Gastroesophageal sphincter (tissue), 4 donors: Measurements from ENCODE around the gene CPED1. TPM values are rescaled to one million over a fixed set of nuclear protein-coding genes. Genes with fewer than 3 reads are reported as not detected.

Source experiments
- ATAC-seq: fragments of 150-250 bp; one replicate; pipeline ENCODE4 v1.9.1; 2016; ENCODE audit warnings: mild to moderate bottlenecking, moderate library complexity
- H3K27ac ChIP-seq, 4 donors: fragments of 200-600 bp; sonication (generic) in 3 of 4; 1 replicate in 3 of 4; 2 replicates in 1 of 4; pipeline ENCODE4 v1.5.1; 2016 to 2019
- H3K27me3 ChIP-seq: fragments of 200-600 bp; sonication (generic); one replicate; pipeline ENCODE4 v1.5.1; 2019
- H3K36me3 ChIP-seq, 2 donors: fragments of 200-600 bp; sonication (generic); one replicate each; pipeline ENCODE4 v1.5.1; 2019; ENCODE audit warnings: control low read depth in 1 of 2
- H3K4me1 ChIP-seq, 3 donors: fragments of 200-600 bp; sonication (generic); 1 replicate in 2 of 3; 2 replicates in 1 of 3; pipeline ENCODE4 v1.5.1; 2016 to 2019; ENCODE audit warnings: control low read depth in 2 of 3
- H3K4me3 ChIP-seq, 2 donors: fragments of 200-600 bp; sonication (generic); one replicate each; pipeline ENCODE4 v1.5.1; 2019; ENCODE audit warnings: mild to moderate bottlenecking in 1 of 2, moderate library complexity in 1 of 2
- H3K9me3 ChIP-seq, 3 donors: fragments of 200-600 bp; sonication (generic); one replicate each; pipeline ENCODE4 v1.5.1; 2017 to 2019; ENCODE audit warnings: control low read depth in 2 of 3
- EP300 ChIP-seq: sonication (generic); formaldehyde crosslinking; IDR thresholded peaks from one replicate; pipeline ENCODE4 v1.6.1; 2017; ENCODE audit warnings: antibody characterized with exemption, mild to moderate bottlenecking
- POLR2A ChIP-seq, 2 donors: fragments of 450-650 bp; IDR thresholded peaks; one replicate each; pipeline ENCODE4 v1.6.1; 2017; ENCODE audit warnings: antibody characterized with exemption in 2 of 2, mild to moderate bottlenecking in 2 of 2, moderate library complexity in 1 of 2
- POLR2AphosphoS5 ChIP-seq: sonication (generic); formaldehyde crosslinking; IDR thresholded peaks from one replicate; pipeline ENCODE4 v1.6.1; 2017; ENCODE audit warnings: antibody characterized with exemption
- WGBS, 2 donors: methylation state at CpG; one replicate each; pipeline ENCODE4 v1.1.5; 2018; ENCODE audit warnings: low coverage in 1 of 2; 5-methylcytosine and 5-hydroxymethylcytosine counted together
- total RNA-seq, 4 donors: library from RNA; depleted of rRNA; stranded (reverse); fragments of >200 nt; gene quantifications; one replicate each; pipeline ENCODE4 v1.1.0, GENCODE V29; 2016
- TF ChIP-seq, protein P1 (sequence below), 4 experiments: fragments of 200-600 bp in 2 of 4; fragments of 450-650 bp in 2 of 4; sonication (generic) in 1 of 4; IDR thresholded peaks; one replicate each; pipeline ENCODE4 v1.5.1; 2017 to 2019; ENCODE audit warnings: antibody characterized with exemption in 4 of 4, mild to moderate bottlenecking in 2 of 4, moderate library complexity in 2 of 4

Gene CPED1
- total RNA-seq, 4 donors from 2014 or later = 35.1 to 97.7 (median 60.5) TPM

DNA sequence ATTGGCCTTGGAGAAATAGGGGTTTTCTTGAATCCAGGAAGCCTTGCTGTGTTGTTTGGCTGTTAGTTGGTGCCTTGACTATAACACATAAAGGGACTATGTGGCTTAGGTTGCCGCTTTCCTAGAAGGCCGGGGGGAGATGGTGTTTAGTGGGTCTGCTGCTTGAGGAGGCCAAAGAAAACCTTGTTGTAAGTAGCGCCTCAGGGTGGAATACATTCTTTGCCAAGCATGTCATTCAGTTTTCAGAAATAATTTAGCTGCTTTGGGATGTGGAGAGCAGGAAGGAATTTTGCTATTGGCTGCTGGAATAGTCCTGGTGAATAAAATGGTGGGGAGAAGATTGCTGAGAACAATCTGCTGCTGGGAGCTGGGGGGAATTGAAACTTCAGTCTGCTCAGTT is 207.4 kb downstream of the CPED1 start:
- 50 to 57% methylated on average over 2 to 3 of the region's 3 CpGs for whole genome bisulfite sequencing, 2 donors
- Histone ChIP-seq H3K27ac (no peak overlapping the region), H3K4me1 (no peaks in the 10 kb centered on the region)

DNA sequence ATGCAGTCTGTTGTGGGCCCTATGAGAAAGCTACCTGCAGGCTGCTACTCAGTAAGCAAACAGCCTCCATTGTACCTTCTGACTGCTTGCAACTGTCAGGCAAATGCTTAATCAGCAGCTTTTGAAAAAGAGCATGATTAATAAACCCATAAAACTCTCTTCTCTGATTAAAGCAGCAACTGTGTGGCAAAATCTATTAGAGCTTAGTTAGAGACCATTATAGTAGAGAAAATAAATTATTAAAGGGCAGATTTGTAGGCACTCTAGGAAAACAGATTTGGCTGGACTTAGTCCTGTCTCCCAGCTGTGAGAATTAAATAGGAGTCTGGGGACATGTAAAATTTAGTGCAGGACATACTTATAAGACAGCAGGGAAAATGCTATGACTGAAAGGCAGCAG is 207.8 kb downstream of the CPED1 start:
- H3K4me3 ChIP-seq = no peak overlapping the region
- no peak for TF ChIP-seq POLR2A (IDR thresholded peaks at IDR 0.05)
- TF ChIP-seq, protein P1, sequence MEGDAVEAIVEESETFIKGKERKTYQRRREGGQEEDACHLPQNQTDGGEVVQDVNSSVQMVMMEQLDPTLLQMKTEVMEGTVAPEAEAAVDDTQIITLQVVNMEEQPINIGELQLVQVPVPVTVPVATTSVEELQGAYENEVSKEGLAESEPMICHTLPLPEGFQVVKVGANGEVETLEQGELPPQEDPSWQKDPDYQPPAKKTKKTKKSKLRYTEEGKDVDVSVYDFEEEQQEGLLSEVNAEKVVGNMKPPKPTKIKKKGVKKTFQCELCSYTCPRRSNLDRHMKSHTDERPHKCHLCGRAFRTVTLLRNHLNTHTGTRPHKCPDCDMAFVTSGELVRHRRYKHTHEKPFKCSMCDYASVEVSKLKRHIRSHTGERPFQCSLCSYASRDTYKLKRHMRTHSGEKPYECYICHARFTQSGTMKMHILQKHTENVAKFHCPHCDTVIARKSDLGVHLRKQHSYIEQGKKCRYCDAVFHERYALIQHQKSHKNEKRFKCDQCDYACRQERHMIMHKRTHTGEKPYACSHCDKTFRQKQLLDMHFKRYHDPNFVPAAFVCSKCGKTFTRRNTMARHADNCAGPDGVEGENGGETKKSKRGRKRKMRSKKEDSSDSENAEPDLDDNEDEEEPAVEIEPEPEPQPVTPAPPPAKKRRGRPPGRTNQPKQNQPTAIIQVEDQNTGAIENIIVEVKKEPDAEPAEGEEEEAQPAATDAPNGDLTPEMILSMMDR (IDR thresholded peaks at IDR 0.05) = no peak
- no peak for TF ChIP-seq EP300
- TF ChIP-seq POLR2AphosphoS5 = no peak
- H3K9me3 ChIP-seq = no peaks in the 10 kb centered on the region
- no peaks in the 10 kb centered on the region for H3K4me1 ChIP-seq
- no peak for ATAC-seq
- no peaks in the 10 kb centered on the region for H3K27me3 ChIP-seq
- H3K36me3 ChIP-seq = no peaks in the 10 kb centered on the region
- H3K27ac ChIP-seq = no peak overlapping the region

More for the DNA sequence above, 207.4 kb downstream of the CPED1 start:
- H3K36me3 ChIP-seq = no peaks in the 10 kb centered on the region
- H3K27me3 ChIP-seq = no peaks in the 10 kb centered on the region
- no peaks in the 10 kb centered on the region for H3K9me3 ChIP-seq
- no peak overlapping the region for H3K4me3 ChIP-seq
- TF ChIP-seq, protein P1 (IDR thresholded peaks at IDR 0.05) = no peak
- TF ChIP-seq EP300 = no peak
- TF ChIP-seq POLR2AphosphoS5 = no peak
- no peak for TF ChIP-seq POLR2A (IDR thresholded peaks at IDR 0.05)
- ATAC-seq = no peak

DNA sequence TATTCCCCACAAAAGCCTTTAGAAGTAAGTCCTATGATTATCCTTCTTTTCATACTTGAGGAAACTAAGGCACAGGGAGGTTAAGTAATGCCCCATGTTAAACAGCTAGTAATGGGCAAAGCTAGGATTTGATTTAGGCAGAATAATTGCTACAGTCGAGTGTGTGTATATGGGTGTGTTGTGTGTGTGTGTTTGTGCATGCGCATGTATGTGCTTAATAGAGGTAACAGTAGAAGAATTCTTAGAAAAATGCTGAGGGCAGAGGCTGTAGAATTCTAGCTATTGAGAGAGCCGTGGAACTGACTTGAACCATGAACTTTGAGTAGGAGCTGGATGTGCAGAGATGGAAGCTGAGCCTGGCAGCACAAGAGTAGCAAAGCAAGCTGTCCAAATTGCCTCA is 208.9 kb downstream of the CPED1 start:
- H3K4me1 ChIP-seq = no peaks in the 10 kb centered on the region
- TF ChIP-seq POLR2A (IDR thresholded peaks at IDR 0.05) (no peak), EP300 (no peak), POLR2AphosphoS5 (no peak)
- TF ChIP-seq, protein P1 (IDR thresholded peaks at IDR 0.05) = no peak
- H3K27me3 ChIP-seq = no peaks in the 10 kb centered on the region
- 93 to 100% methylated on average over 2 to 3 of the region's 3 CpGs for WGBS, 2 donors
- H3K4me3 ChIP-seq = no peak overlapping the region
- H3K27ac ChIP-seq = no peak overlapping the region
- ATAC-seq = no peak
- no peaks in the 10 kb centered on the region for H3K36me3 ChIP-seq
- H3K9me3 ChIP-seq = no peaks in the 10 kb centered on the region

DNA sequence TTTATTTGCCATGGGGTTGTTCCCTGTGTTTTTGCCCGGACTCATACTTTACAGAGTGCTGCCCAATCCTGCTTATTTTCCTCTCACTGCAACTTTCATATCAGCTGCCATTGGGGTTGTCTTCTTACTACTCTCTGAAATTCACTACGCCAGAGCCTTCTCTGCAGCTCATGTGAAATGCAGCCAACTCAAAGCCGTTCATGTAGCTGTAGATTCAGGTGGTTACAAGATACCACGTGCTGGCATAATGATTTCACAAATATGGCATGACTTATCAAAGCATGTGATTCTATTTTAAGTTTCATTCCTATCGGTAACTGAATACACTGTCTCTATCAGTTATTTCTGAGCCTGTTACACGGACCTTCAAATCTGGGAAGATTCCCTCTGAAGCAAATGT is 210.0 kb downstream of the CPED1 start:
- H3K9me3 ChIP-seq = no peaks in the 10 kb centered on the region
- WGBS, 2 donors = 85 to 100% methylated on average over 1 to 6 of the region's 6 CpGs
- H3K4me3 ChIP-seq = no peak overlapping the region
- H3K27me3 ChIP-seq = no peaks in the 10 kb centered on the region
- no peak for ATAC-seq
- no peak overlapping the region for H3K27ac ChIP-seq
- TF ChIP-seq, protein P1 (IDR thresholded peaks at IDR 0.05) = no peak
- TF ChIP-seq POLR2A (IDR thresholded peaks at IDR 0.05) (no peak), EP300 (no peak), POLR2AphosphoS5 (no peak)
- H3K4me1 ChIP-seq = no peaks in the 10 kb centered on the region
- no peaks in the 10 kb centered on the region for H3K36me3 ChIP-seq

DNA sequence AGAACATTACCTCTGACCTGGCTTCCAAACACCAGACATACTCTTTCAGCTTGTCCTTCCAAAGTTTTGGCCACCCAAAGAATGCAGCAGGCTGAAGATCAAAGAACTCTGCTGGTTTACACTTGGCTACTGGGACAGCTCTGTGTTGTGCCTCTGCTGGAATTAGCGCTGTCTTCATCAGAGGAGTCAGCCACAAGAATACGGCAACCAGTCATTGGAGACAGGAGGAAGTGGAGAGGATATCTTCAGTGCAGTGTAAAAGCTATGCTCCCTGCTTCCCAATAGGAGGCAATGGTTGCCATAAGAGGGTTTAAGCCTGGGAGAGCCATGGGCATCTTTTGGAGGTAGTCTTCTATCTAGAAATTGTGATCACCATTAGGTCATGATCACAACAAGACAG is 213.6 kb downstream of the CPED1 start:
- H3K27ac ChIP-seq = no peak overlapping the region
- H3K36me3 ChIP-seq = no peaks in the 10 kb centered on the region
- no peak for ATAC-seq
- no peak overlapping the region for H3K4me3 ChIP-seq
- WGBS, 2 donors = 100% methylated on average over 2 of the region's 2 CpGs; no CpG with 5 or more reads in 1 of the 2 donors
- H3K4me1 ChIP-seq = peaks cover 0 to 6% (median 0%) of the 10 kb centered on the region in 3 donors
- H3K27me3 ChIP-seq = no peaks in the 10 kb centered on the region
- no peaks in the 10 kb centered on the region for H3K9me3 ChIP-seq
- no peak for TF ChIP-seq EP300
- TF ChIP-seq, protein P1 (IDR thresholded peaks at IDR 0.05) = no peak
- TF ChIP-seq POLR2A (IDR thresholded peaks at IDR 0.05) = no peak
- no peak for TF ChIP-seq POLR2AphosphoS5
